ENCODE data around the gene PLAA. TPM values are rescaled to one million over a fixed set of nuclear protein-coding genes. Genes with fewer than 3 reads are reported as not detected.

PLAA gene
- total RNA-seq, 4 donors from 2014 or later = 18.0 to 27.7 (median 23.8) TPM

- DNase-seq = no peak
- 50% methylated on average over 1 of the region's 1 CpG for WGBS, 2 donors
- no peak overlapping the region for H3K4me3 ChIP-seq
- H3K27me3 ChIP-seq = no peaks in the 10 kb centered on the region
- no peaks in the 10 kb centered on the region for H3K9me3 ChIP-seq
- H3K36me3 ChIP-seq = peaks cover 0 to 100% (median 45%) of the 10 kb centered on the region in 3 donors
- no peak for TF ChIP-seq POLR2A (IDR thresholded peaks at IDR 0.05)
- no peak for TF ChIP-seq CTCF (IDR thresholded peaks at IDR 0.05)
- H3K27ac ChIP-seq = no peak overlapping the region
- intact Hi-C loops (cut with DNase I) = no loop called here
- H3K4me1 ChIP-seq = no peaks in the 10 kb centered on the region
Observed at GRCh38 chr9:26919698-26920097, 27.3 kb downstream of the PLAA start.

GRCh38 chr9:26913138-26913668 lies 33.8 kb downstream of the PLAA start:
- Histone ChIP-seq H3K27me3 (no peaks in the 10 kb centered on the region), H3K27ac (no peak overlapping the region), H3K36me3 (peaks cover 4 to 93% (median 12%) of the 10 kb centered on the region in 3 donors), H3K4me1 (no peaks in the 10 kb centered on the region), H3K9me3 (no peaks in the 10 kb centered on the region), H3K4me3 (no peak overlapping the region)
- 96 to 100% methylated on average over 2 of the region's 2 CpGs for WGBS, 2 donors
- DNase-seq = no peak
- intact Hi-C loops (cut with DNase I) = no loop called here
- TF ChIP-seq POLR2A (IDR thresholded peaks at IDR 0.05) = no peak
- no peak for TF ChIP-seq CTCF (IDR thresholded peaks at IDR 0.05)

GRCh38 chr9:26904671-26905070 lies 42.4 kb downstream of the PLAA start:
- WGBS, 2 donors = 67 to 71% methylated on average over 1 of the region's 1 CpG
- no peak overlapping the region for H3K4me3 ChIP-seq
- no peaks in the 10 kb centered on the region for H3K4me1 ChIP-seq
- H3K9me3 ChIP-seq = no peaks in the 10 kb centered on the region
- intact Hi-C loops (cut with DNase I) = no loop called here
- TF ChIP-seq POLR2A (IDR thresholded peaks at IDR 0.05) (no peak), CTCF (IDR thresholded peaks at IDR 0.05) (no peak)
- DNase-seq = no peak
- no peaks in the 10 kb centered on the region for H3K27me3 ChIP-seq
- peaks cover 5 to 63% (median 8%) of the 10 kb centered on the region in 3 donors for H3K36me3 ChIP-seq
- no peak overlapping the region for H3K27ac ChIP-seq

- H3K9me3 ChIP-seq = no peaks in the 10 kb centered on the region
- intact Hi-C loops (cut with DNase I) = no loop called here
- peaks cover 5 to 57% (median 8%) of the 10 kb centered on the region in 3 donors for H3K36me3 ChIP-seq
- DNase-seq = no peak
- no peaks in the 10 kb centered on the region for H3K27me3 ChIP-seq
- no peak overlapping the region for H3K4me3 ChIP-seq
- H3K4me1 ChIP-seq = no peaks in the 10 kb centered on the region
- H3K27ac ChIP-seq = no peak overlapping the region
- WGBS, 2 donors = 59 to 64% methylated on average over 3 of the region's 3 CpGs
- TF ChIP-seq POLR2A (IDR thresholded peaks at IDR 0.05) = no peak
Observed at GRCh38 chr9:26904070-26904469, 43.0 kb downstream of the PLAA start.

GRCh38 chr9:26893030-26893676 lies 53.9 kb downstream of the PLAA start:
- no peak for DNase-seq
- Histone ChIP-seq H3K9me3 (peaks cover 0 to 7% (median 0%) of the 10 kb centered on the region in 3 donors), H3K27me3 (no peaks in the 10 kb centered on the region), H3K4me1 (peaks cover 0 to 36% (median 20%) of the 10 kb centered on the region in 3 donors), H3K36me3 (no peaks in the 10 kb centered on the region), H3K4me3 (peak overlapping the region; percentile 85 to 99 (median 96)), H3K27ac (peak overlapping the region; percentile 93 to 99 (median 97))
- 25 to 28% methylated on average over 7 of the region's 7 CpGs for WGBS, 2 donors
- TF ChIP-seq POLR2A (IDR thresholded peaks at IDR 0.05) = no peak
- TF ChIP-seq CTCF (IDR thresholded peaks at IDR 0.05) = no peak
- intact Hi-C loops (cut with DNase I) = no loop called here
